Measurements from ENCODE around the gene TSSK2.
A peak's percentile ranks its signal among the peaks of the same experiment; 100 is the strongest.

Gene TSSK2

GRCh38 chr22:19138217-19139000 is 7.3 kb downstream of the TSSK2 start:
- DNase-seq (ENCODE audit: low spot score) (no peak), ATAC-seq (ENCODE audit: low read depth) (no peak)
- TF ChIP-seq CTCF (IDR thresholded peaks at IDR 0.05; ENCODE audit: poor library complexity, severe bottlenecking), result no peak
- Histone ChIP-seq H3K27ac (ENCODE audit: poor library complexity, severe bottlenecking) (no peak overlapping the region), H3K9me3 (ENCODE audit: severe bottlenecking) (no peaks in the 10 kb centered on the region), H3K27me3 (ENCODE audit: insufficient read depth, poor library complexity, severe bottlenecking) (no peaks in the 10 kb centered on the region), H3K36me3 (ENCODE audit: low read depth) (peaks cover 71% of the 10 kb centered on the region), H3K4me1 (ENCODE audit: insufficient read depth, poor library complexity, severe bottlenecking) (no peaks in the 10 kb centered on the region), H3K4me3 (ENCODE audit: severe bottlenecking) (no peak overlapping the region)

GRCh38 chr22:19139001-19139356 is 7.9 kb downstream of the TSSK2 start:
- ATAC-seq (ENCODE audit: low read depth), result no peak
- H3K27me3 ChIP-seq (ENCODE audit: insufficient read depth, poor library complexity, severe bottlenecking), result no peaks in the 10 kb centered on the region
- TF ChIP-seq CTCF (IDR thresholded peaks at IDR 0.05; ENCODE audit: poor library complexity, severe bottlenecking), result no peak
- no peak for DNase-seq (ENCODE audit: low spot score)
- H3K9me3 ChIP-seq (ENCODE audit: severe bottlenecking), result no peaks in the 10 kb centered on the region
- H3K27ac ChIP-seq (ENCODE audit: poor library complexity, severe bottlenecking), result no peak overlapping the region
- no peaks in the 10 kb centered on the region for H3K4me1 ChIP-seq (ENCODE audit: insufficient read depth, poor library complexity, severe bottlenecking)
- no peak overlapping the region for H3K4me3 ChIP-seq (ENCODE audit: severe bottlenecking)
- peaks cover 67% of the 10 kb centered on the region for H3K36me3 ChIP-seq (ENCODE audit: low read depth)

DNA sequence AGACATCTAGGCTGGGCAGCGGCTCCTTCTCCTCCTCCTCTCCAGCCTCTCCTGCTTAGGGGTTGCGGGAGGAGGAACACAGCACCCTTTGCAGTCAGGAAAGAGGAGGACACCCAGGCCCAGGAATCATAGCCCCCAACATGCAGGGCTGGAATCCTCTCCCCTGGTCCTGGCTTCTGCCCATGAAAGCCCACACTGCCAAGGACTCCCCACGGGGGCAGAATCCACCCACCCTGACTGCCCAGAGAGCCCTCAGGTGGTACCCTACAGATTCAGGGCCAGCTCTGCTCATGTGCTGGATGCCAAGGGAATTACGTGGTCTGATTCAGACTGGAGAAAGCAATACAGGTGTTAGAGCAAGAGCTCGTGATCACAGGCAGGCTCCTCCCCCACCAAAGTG is 8.9 kb downstream of the TSSK2 start:
- Histone ChIP-seq H3K27me3 (ENCODE audit: insufficient read depth, poor library complexity, severe bottlenecking) (no peaks in the 10 kb centered on the region), H3K27ac (ENCODE audit: poor library complexity, severe bottlenecking) (no peak overlapping the region), H3K36me3 (ENCODE audit: low read depth) (peaks cover 67% of the 10 kb centered on the region), H3K4me3 (ENCODE audit: severe bottlenecking) (no peak overlapping the region), H3K9me3 (ENCODE audit: severe bottlenecking) (no peaks in the 10 kb centered on the region), H3K4me1 (ENCODE audit: insufficient read depth, poor library complexity, severe bottlenecking) (peaks cover 2% of the 10 kb centered on the region)
- DNase-seq (ENCODE audit: low spot score) (no peak), ATAC-seq (ENCODE audit: low read depth) (no peak)
- no peak for TF ChIP-seq CTCF (IDR thresholded peaks at IDR 0.05; ENCODE audit: poor library complexity, severe bottlenecking)

- H3K27ac ChIP-seq (ENCODE audit: poor library complexity, severe bottlenecking), result no peak overlapping the region
- DNase-seq (ENCODE audit: low spot score) (no peak), ATAC-seq (ENCODE audit: low read depth) (no peak)
- H3K9me3 ChIP-seq (ENCODE audit: severe bottlenecking), result no peaks in the 10 kb centered on the region
- no peaks in the 10 kb centered on the region for H3K27me3 ChIP-seq (ENCODE audit: insufficient read depth, poor library complexity, severe bottlenecking)
- no peak overlapping the region for H3K4me3 ChIP-seq (ENCODE audit: severe bottlenecking)
- H3K4me1 ChIP-seq (ENCODE audit: insufficient read depth, poor library complexity, severe bottlenecking), result peaks cover 3% of the 10 kb centered on the region
- peaks cover 48% of the 10 kb centered on the region for H3K36me3 ChIP-seq (ENCODE audit: low read depth)
- TF ChIP-seq CTCF (IDR thresholded peaks at IDR 0.05; ENCODE audit: poor library complexity, severe bottlenecking), result no peak
These were observed 11.3 kb downstream of the TSSK2 start for GRCh38 chr22:19142394-19142793.

DNA sequence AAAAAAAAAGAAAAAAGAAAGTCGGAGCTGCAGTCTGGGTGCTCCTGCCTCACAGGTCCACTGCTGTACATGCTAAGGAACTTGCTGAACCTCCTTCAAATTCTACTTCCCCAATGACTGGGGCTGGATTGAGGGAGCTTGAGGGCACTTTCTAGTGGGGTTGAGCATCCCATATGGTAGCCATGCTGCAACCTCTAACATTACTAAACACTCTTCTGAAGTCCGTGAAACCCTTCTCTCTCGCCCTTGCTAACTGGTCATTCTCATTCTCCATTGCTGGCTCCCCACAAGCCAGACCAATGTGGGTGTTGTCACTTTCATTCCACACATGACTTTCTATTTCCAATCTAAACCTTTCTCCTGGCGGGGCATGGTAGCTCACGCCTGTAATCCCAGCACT is 12.1 kb downstream of the TSSK2 start:
- no peak for ATAC-seq (ENCODE audit: low read depth)

More for the DNA sequence above, 12.1 kb downstream of the TSSK2 start:
- peaks cover 43% of the 10 kb centered on the region for H3K36me3 ChIP-seq (ENCODE audit: low read depth)
- H3K4me1 ChIP-seq (ENCODE audit: insufficient read depth, poor library complexity, severe bottlenecking), result peaks cover 3% of the 10 kb centered on the region
- DNase-seq (ENCODE audit: low spot score), result no peak
- H3K27me3 ChIP-seq (ENCODE audit: insufficient read depth, poor library complexity, severe bottlenecking), result peaks cover 6% of the 10 kb centered on the region
- H3K27ac ChIP-seq (ENCODE audit: poor library complexity, severe bottlenecking), result no peak overlapping the region
- peak overlapping the region; percentile 67 for H3K4me3 ChIP-seq (ENCODE audit: severe bottlenecking)
- H3K9me3 ChIP-seq (ENCODE audit: severe bottlenecking), result no peaks in the 10 kb centered on the region
- TF ChIP-seq CTCF (IDR thresholded peaks at IDR 0.05; ENCODE audit: poor library complexity, severe bottlenecking), result no peak
